ENCODE measurements around the gene ANTKMT.
"Not testable (repeated sequence)": the region's sequence is repeated elsewhere in the genome, so short reads cannot be mapped to it uniquely, and the experiment has no call there.

Gene ANTKMT

GRCh38 chr16:743794-744500, 23.0 kb downstream of the ANTKMT start:
- DNase-seq (ENCODE audit: low read depth): no peak

DNA sequence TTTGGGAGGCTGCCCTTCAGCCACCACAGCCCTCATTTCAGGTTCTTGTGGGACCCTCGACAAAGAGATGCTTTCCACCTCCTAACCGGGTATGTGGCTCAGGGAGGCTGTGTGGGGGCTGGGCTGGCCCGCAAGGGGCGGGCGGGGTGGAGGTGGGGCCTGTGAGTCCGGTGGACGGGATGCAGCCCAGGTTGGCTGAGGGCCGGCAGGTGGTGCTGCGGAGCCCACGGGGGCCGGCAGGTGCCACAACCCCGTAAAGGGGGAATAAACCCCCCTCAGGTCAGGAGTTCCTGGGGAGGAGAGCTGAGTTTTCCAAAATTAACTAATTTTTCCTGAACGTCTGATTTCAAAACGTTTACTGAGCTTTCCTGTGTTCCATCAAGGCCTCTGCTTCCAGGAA, 24.8 kb downstream of the ANTKMT start:
- DNase-seq (ENCODE audit: low read depth): no peak

DNA sequence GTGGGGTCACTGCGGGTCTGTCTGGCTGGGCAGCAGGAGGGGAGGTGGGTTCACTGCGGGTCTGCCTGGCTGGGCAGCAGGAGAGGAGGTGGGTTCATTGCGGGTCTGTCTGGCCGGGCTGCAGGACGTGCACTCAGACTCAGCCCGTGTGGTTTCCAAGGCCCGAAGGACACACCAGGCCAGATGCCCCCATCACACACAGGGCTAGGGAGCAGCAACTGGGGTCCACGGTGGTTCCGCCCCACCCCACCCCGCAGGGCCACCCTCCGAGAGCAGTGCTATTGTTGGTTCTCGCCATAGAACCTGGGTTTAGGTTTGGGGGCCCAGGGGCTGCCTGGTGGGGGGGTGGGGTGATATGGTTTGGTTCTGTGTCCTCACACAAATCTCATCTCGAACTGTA, 25.7 kb downstream of the ANTKMT start:
- no peak for DNase-seq (ENCODE audit: low read depth)

- DNase-seq (ENCODE audit: low read depth): no peak
These were observed 27.2 kb downstream of the ANTKMT start for GRCh38 chr16:747978-748746.

DNA sequence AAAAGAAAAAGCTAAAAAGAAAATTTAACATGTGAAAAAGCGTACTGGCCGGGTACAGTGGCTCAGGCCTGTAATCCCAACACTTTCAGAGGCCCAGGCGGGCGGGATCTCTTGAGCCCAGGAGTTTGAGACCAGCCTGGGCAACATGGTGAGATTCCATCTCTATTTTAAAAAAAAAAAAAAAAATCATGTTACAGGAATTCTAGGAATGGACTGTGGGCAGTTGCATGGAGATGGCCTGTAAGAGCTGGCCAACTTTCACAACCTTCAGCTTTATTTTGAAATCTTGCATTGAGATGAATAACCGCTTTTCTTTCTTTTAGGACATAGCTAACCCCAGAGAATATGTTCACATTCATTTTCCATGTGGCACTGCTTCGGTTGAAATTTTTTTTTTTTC, 28.1 kb downstream of the ANTKMT start:
- DNase-seq (ENCODE audit: low read depth): no peak

GRCh38 chr16:750485-750884, 29.5 kb downstream of the ANTKMT start:
- DNase-seq (ENCODE audit: low read depth): no peak

DNA sequence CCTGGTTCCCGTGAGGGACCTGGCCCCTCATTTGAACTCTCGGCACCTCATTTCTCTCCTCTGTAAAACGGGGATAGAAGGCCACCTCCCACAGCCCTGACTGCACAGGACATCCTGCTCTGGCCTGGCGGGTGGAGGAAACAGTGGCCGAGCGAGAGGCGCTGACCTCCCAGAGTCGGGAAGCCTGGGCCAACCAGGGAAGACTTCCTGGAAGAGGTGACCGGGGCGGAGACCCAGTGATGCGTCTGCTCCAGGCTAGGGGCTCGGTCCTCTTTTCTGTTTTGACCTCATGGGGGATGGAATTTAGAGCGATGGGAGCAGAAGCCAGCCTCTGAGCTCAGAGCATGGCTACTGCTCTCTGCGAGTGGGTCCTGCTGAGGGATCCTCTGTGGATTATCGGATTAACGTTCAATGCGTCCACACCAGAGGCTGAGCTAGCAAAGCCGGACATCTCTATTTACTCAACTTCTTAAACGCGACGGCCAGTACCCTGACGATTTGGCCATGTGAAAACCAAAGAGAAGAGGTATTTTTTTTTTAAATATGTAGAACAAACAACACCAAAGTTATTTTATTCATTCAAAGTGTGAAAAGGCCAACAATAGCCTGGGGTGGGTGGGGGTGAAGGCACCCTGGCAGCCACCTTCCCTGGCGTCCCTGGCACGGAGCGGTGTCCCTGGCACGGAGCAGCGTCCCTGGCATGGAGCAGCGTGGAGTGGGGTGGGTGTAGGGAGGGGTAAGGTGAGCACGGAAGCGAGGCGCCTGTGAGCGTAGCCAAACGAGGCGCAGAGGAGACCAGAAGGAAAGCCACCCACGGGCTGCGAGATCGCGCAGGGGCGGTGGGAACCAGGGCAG, 30.4 kb downstream of the ANTKMT start:
- DNase-seq (ENCODE audit: low read depth): no peak

DNA sequence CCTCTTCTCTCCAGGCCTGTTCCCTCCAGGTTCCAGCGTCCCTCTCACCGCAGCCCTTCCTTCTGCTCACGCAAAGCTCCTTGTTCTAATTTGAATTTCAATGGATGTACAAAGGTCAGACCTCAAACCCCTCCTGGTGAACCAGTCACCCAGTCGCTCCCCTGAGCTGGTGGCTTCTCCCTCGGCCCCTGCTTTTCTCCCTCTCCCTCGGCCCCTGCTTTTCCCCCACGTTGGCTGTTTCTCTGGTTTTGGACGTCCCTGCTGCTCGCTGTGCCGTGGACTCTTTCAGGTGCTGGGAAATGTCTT, 31.0 kb downstream of the ANTKMT start:
- DNase-seq (ENCODE audit: low read depth): no peak

DNA sequence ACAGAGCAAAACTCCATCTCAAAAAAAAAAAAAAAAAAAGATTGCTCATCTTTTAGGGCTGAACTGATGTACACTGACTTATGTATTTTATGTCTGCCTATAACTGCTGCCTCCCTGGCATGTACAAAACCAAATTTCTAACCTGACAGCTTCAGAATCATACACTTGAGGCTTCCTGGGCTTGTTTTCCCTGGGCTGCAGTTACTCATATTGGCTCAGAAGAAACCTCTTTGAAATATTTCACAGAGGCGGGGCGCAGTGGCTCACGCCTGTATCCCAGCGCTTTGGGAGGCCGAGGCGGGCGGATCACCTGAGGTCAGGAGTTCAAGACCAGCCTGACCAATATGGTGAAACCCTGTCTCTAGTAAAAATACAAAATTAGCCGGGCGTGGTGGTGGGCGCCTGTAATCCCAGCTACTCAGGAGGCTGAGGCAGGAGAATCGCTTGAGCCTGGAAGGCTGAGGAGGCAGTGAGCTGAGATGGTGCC, 33.2 kb downstream of the ANTKMT start:
- DNase-seq (ENCODE audit: low read depth): not testable (repeated sequence)

GRCh38 chr16:754656-755055, 33.7 kb downstream of the ANTKMT start:
- DNase-seq (ENCODE audit: low read depth): no peak

GRCh38 chr16:756428-756827, 35.5 kb downstream of the ANTKMT start:
- DNase-seq (ENCODE audit: low read depth): no peak

- no peak for DNase-seq (ENCODE audit: low read depth)
These were observed 38.4 kb downstream of the ANTKMT start for GRCh38 chr16:759110-759910.

- DNase-seq (ENCODE audit: low read depth): no peak
These were observed 39.1 kb downstream of the ANTKMT start for GRCh38 chr16:760065-760464.

GRCh38 chr16:760545-761343, 39.8 kb downstream of the ANTKMT start, which contains the start of gene MSLN:
Gene MSLN (plus strand): TSS chr16:760734. CDS start chr16:762681, 1,947 bp downstream.
- DNase-seq (ENCODE audit: low read depth): no peak

DNA sequence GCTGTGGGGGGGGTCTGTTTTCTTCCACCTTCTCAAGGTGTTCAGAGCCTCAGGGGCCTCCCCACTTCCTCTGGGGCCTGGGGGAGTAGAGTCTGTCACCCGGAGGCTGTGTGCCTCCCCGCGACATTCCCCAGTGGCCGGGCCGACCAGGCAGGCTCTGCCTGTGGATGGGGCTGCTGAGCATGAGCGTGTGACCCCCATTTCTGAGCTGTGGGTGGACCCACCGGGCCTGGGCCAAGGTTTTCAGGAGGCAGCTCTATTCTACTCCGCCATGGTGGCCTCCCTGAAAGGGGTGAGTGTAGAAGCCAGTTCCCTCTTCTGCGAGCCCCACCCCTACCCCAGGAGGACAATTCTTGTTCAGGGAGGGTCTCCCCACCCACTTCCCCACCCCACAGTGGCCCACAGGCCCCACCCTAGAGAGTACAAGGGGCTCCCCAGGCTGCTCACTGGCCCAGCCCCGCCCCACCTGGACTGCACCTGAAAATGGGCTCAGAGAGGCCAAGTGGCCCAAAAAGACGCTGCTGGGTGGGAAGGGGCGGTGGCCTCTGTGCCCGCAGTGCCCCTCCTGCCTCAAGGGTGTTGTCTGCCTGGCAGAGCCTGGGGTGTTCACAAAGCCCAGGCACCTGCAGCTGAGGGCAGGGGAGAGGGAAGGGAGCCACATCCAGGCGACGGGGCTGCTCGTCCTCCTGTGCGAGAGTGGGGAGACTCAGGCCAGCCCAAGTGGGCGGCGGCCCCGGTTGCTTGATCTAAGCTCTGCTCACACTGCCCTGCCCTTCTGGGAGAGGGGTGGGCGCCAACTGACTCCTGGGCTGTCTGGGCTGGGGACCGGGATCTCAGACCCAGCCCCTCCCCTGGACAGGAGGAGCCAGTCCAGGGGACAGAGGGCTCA, 40.9 kb downstream of the ANTKMT start:
- no peak for DNase-seq (ENCODE audit: low read depth)

GRCh38 chr16:762595-763268, 41.8 kb downstream of the ANTKMT start:
- no peak for DNase-seq (ENCODE audit: low read depth)

- no peak for DNase-seq (ENCODE audit: low read depth)
These were observed 42.6 kb downstream of the ANTKMT start for GRCh38 chr16:763369-764183.

DNA sequence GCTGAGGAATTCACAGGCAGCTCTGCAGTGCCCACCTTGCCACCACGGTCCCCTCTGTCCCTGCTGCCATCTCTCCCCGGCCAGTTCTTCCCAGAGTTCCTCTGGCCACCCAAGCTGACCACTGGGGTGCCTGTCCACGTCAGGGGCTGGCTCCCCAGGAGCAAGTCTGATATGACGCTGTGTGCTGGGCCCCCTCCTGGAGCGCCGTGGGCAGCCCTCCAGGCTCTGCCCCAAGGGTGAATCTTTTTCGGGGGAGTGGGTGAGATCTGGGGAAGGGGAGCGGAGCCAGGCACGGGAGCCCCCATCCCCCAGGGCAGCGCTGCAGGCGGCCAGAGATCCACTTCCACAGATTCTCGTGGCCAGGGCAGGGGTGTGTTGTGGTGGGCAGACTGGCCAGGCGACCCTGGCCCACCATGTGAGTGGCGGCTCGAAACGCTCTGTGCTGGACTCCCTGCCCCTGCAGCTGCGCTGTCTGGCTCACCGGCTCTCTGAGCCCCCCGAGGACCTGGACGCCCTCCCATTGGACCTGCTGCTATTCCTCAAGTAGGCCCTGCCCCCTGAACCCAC, 43.3 kb downstream of the ANTKMT start:
- DNase-seq (ENCODE audit: low read depth): no peak

All from stimulated activated CD8-positive, alpha-beta memory T cell treated with anti-CD3 and anti-CD28 coated beads, Interleukin-4, amount 100 ng/mL, for 24 hours (primary cell).